T-cell (primary cell): ENCODE results near the gene BARHL1. TPM values are rescaled to one million over a fixed set of nuclear protein-coding genes. Genes with fewer than 3 reads are reported as not detected.

Experiments
- ATAC-seq, 4 experiments: fragments of 200-7000 bp in 3 of 4; fragments of 150-1000 bp in 1 of 4; cut with Tn5 transposase; replicated peaks in 1 of 4; 1 replicate in 3 of 4; 2 replicates in 1 of 4; pipeline ENCODE4 v1.10.0; 2021; ENCODE audit warnings: moderate library complexity in 3 of 4, mild to moderate bottlenecking in 2 of 4, moderate number of reproducible peaks in 1 of 4
- CTCF ChIA-PET, 2 donors: fragments of 300-600 bp; sonication (Branson Sonifier 250); formaldehyde crosslinking; loops; one replicate each; lab custom pipeline; 2022; ENCODE audit warnings: antibody characterized with exemption in 2 of 2; lab: Charles Lee
- POLR2A ChIA-PET, 2 donors: fragments of 300-600 bp; sonication (Branson Sonifier 250); formaldehyde crosslinking; loops; one replicate each; lab custom pipeline; 2022; ENCODE audit warnings: antibody characterized with exemption in 2 of 2; lab: Charles Lee
- DNase-seq, 35 experiments: peaks; one replicate each; pipeline versions ENCODE4 v3.0.0 to v3.0.0-alpha.2; 2013 to 2023
- H3K27ac ChIP-seq: one replicate; pipeline ENCODE4 v1.5.1; 2013; ENCODE audit warnings: low read length
- H3K27me3 ChIP-seq, 2 experiments: replicated peaks in 1 of 2; 1 replicate in 1 of 2; 2 replicates in 1 of 2; pipeline versions ENCODE4 v1.6.1 to v1.7.0; 2013; ENCODE audit warnings: low read length in 1 of 2, mixed read lengths in 1 of 2; ENCODE audit not compliant: control insufficient read depth in 2 of 2, insufficient read depth in 2 of 2; ENCODE audit errors: extremely low read depth in 1 of 2
- H3K36me3 ChIP-seq, 2 donors: 1 replicate in 1 of 2; 2 replicates in 1 of 2; pipeline versions ENCODE4 v1.6.1 to v1.7.0; 2013; ENCODE audit warnings: low read length in 1 of 2; ENCODE audit not compliant: control insufficient read depth in 2 of 2, insufficient read depth in 1 of 2; ENCODE audit errors: extremely low read depth in 1 of 2
- H3K4me1 ChIP-seq, 2 experiments: 1 replicate in 1 of 2; 2 replicates in 1 of 2; pipeline versions ENCODE4 v1.6.1 to v1.7.0; 2013; ENCODE audit warnings: low read length in 2 of 2, mixed read lengths in 1 of 2; ENCODE audit not compliant: insufficient read depth in 2 of 2, control insufficient read depth in 1 of 2; ENCODE audit errors: extremely low read depth in 1 of 2
- H3K4me3 ChIP-seq, 2 donors: 1 replicate in 1 of 2; 2 replicates in 1 of 2; pipeline versions ENCODE4 v1.5.1 to v1.7.0; 2013; ENCODE audit warnings: mild to moderate bottlenecking in 2 of 2, low read length in 1 of 2, moderate library complexity in 1 of 2; ENCODE audit not compliant: control insufficient read depth in 1 of 2; ENCODE audit errors: extremely low read depth in 1 of 2
- H3K9me3 ChIP-seq: 2 replicates; pipeline ENCODE4 v1.7.0; 2013
- H3K27ac Mint-ChIP-seq, 2 donors: one replicate each; pipeline ENCODE4 v1.8.0; 2020 to 2021; ENCODE audit warnings: mild to moderate bottlenecking in 2 of 2, mixed read lengths in 2 of 2
- H3K27me3 Mint-ChIP-seq, 2 donors: one replicate each; pipeline ENCODE4 v1.8.0; 2021 to 2022; ENCODE audit warnings: mixed read lengths in 2 of 2
- H3K36me3 Mint-ChIP-seq: one replicate; pipeline ENCODE4 v1.8.0; 2021; ENCODE audit warnings: mixed read lengths
- H3K4me1 Mint-ChIP-seq, 3 donors: one replicate each; pipeline ENCODE4 v1.8.0; 2020 to 2022; ENCODE audit warnings: mixed read lengths in 3 of 3, mild to moderate bottlenecking in 1 of 3
- H3K4me3 Mint-ChIP-seq, 3 donors: one replicate each; pipeline ENCODE4 v1.8.0; 2020 to 2022; ENCODE audit warnings: mild to moderate bottlenecking in 3 of 3, mixed read lengths in 3 of 3, moderate library complexity in 3 of 3
- H3K9me3 Mint-ChIP-seq, 3 donors: one replicate each; pipeline ENCODE4 v1.8.0; 2020 to 2022; ENCODE audit warnings: mixed read lengths in 3 of 3
- WGBS: methylation state at CpG from one replicate; pipeline ENCODE4 v1.1.5; 2013; ENCODE audit warnings: missing lambda C conversion rate; ENCODE audit not compliant: insufficient coverage; 5-methylcytosine and 5-hydroxymethylcytosine counted together
- total RNA-seq, 35 experiments: library from RNA in 6 of 35; stranded (reverse) in 6 of 35; fragments of 120-200 nt in 1 of 35; gene quantifications; one replicate each; pipeline versions ENCODE4 v1.2.1 to v1.2.4 and lab custom pipeline; 2013 to 2026

BARHL1 gene
- total RNA-seq, 5 donors from 2014 or later (not counting 1 experiment from before 2014, with no cell fraction given), result not detected

GRCh38 chr9:132554755-132555154, 27.7 kb upstream of the BARHL1 start:
- Mint-ChIP-seq H3K36me3 (peaks cover 8% of the 10 kb centered on the region), H3K27me3 (peaks cover 19 to 20% of the 10 kb centered on the region in 2 donors), H3K27ac (no peak overlapping the region), H3K4me3 (no peak overlapping the region), H3K9me3 (peaks cover 0 to 6% (median 5%) of the 10 kb centered on the region in 3 donors), H3K4me1 (no peaks in the 10 kb centered on the region)
- Histone ChIP-seq H3K27ac (no peak overlapping the region), H3K4me3 (no peak overlapping the region), H3K36me3 (no peaks in the 10 kb centered on the region), H3K27me3 (peaks cover 0 to 25% of the 10 kb centered on the region in 2 experiments), H3K9me3 (no peaks in the 10 kb centered on the region), H3K4me1 (no peaks in the 10 kb centered on the region)
- CTCF ChIA-PET, result no interaction called here
- ATAC-seq, result no peak
- POLR2A ChIA-PET, result no interaction called here
- 90% methylated on average over 2 of the region's 2 CpGs for WGBS
- no peak for DNase-seq

GRCh38 chr9:132555528-132555927, 26.9 kb upstream of the BARHL1 start:
- peaks cover 22 to 23% of the 10 kb centered on the region in 2 donors for H3K27me3 Mint-ChIP-seq
- peaks cover 0 to 6% (median 5%) of the 10 kb centered on the region in 3 donors for H3K9me3 Mint-ChIP-seq
- no peak overlapping the region for H3K4me3 ChIP-seq
- H3K36me3 ChIP-seq, result no peaks in the 10 kb centered on the region
- H3K27me3 ChIP-seq, result peaks cover 0 to 28% of the 10 kb centered on the region in 2 experiments
- H3K27ac Mint-ChIP-seq, result no peak overlapping the region
- no peaks in the 10 kb centered on the region for H3K4me1 Mint-ChIP-seq
- H3K4me3 Mint-ChIP-seq, result no peak overlapping the region
- 58% methylated on average over 3 of the region's 8 CpGs for WGBS
- ChIA-PET CTCF (interaction anchor here in 1 of 2 donors (0.6 kb wide), 1 partner anchor 121 kb away, joined by 4 read pairs; no protein-coding TSS in a partner anchor), POLR2A (no interaction called here)
- H3K36me3 Mint-ChIP-seq, result peaks cover 8% of the 10 kb centered on the region
- H3K27ac ChIP-seq, result no peak overlapping the region
- H3K9me3 ChIP-seq, result no peaks in the 10 kb centered on the region
- no peaks in the 10 kb centered on the region for H3K4me1 ChIP-seq
- DNase-seq, result no peak
- ATAC-seq, result no peak

GRCh38 chr9:132556235-132556634, 26.2 kb upstream of the BARHL1 start:
- no peak overlapping the region for H3K4me3 Mint-ChIP-seq
- peaks cover 8% of the 10 kb centered on the region for H3K36me3 Mint-ChIP-seq
- Histone ChIP-seq H3K4me1 (no peaks in the 10 kb centered on the region), H3K9me3 (no peaks in the 10 kb centered on the region), H3K4me3 (no peak overlapping the region), H3K27me3 (peaks cover 0 to 31% of the 10 kb centered on the region in 2 experiments), H3K27ac (no peak overlapping the region), H3K36me3 (no peaks in the 10 kb centered on the region)
- ChIA-PET CTCF (no interaction called here), POLR2A (no interaction called here)
- H3K9me3 Mint-ChIP-seq, result peaks cover 0 to 6% (median 5%) of the 10 kb centered on the region in 3 donors
- 90% methylated on average over 1 of the region's 6 CpGs for WGBS
- no peak overlapping the region for H3K27ac Mint-ChIP-seq
- DNase-seq (no peak), ATAC-seq (no peak)
- H3K4me1 Mint-ChIP-seq, result no peaks in the 10 kb centered on the region
- H3K27me3 Mint-ChIP-seq, result peaks cover 23 to 25% of the 10 kb centered on the region in 2 donors

- H3K27me3 ChIP-seq, result peaks cover 0 to 34% of the 10 kb centered on the region in 2 experiments
- ATAC-seq (no peak), DNase-seq (no peak)
- H3K27ac ChIP-seq, result no peak overlapping the region
- Mint-ChIP-seq H3K27ac (no peak overlapping the region), H3K36me3 (peaks cover 8% of the 10 kb centered on the region), H3K4me1 (no peaks in the 10 kb centered on the region), H3K9me3 (peaks cover 0 to 6% (median 5%) of the 10 kb centered on the region in 3 donors), H3K27me3 (peaks cover 23 to 25% of the 10 kb centered on the region in 2 donors), H3K4me3 (no peak overlapping the region)
- no peaks in the 10 kb centered on the region for H3K4me1 ChIP-seq
- H3K9me3 ChIP-seq, result no peaks in the 10 kb centered on the region
- H3K4me3 ChIP-seq, result no peak overlapping the region
- ChIA-PET POLR2A (no interaction called here), CTCF (no interaction called here)
- H3K36me3 ChIP-seq, result no peaks in the 10 kb centered on the region
- 74% methylated on average over 16 of the region's 26 CpGs for WGBS
Observed at GRCh38 chr9:132556714-132557113, 25.7 kb upstream of the BARHL1 start.

- peaks cover 23 to 29% of the 10 kb centered on the region in 2 donors for H3K27me3 Mint-ChIP-seq
- POLR2A ChIA-PET, result no interaction called here
- WGBS, result 92% methylated on average over 15 of the region's 15 CpGs
Observed at GRCh38 chr9:132557159-132557558, 25.2 kb upstream of the BARHL1 start.

GRCh38 chr9:132559711-132560110, 22.7 kb upstream of the BARHL1 start:
- no CpG with 5 or more reads among the region's 2 CpGs for WGBS
- POLR2A ChIA-PET, result interaction anchor here in 1 of 2 donors (0.7 kb wide), 1 partner anchor 13 kb away, joined by 3 read pairs; no protein-coding TSS in a partner anchor
- Histone ChIP-seq H3K4me3 (no peak overlapping the region), H3K27me3 (peaks cover 2 to 37% of the 10 kb centered on the region in 2 experiments), H3K9me3 (no peaks in the 10 kb centered on the region), H3K27ac (no peak overlapping the region), H3K36me3 (no peaks in the 10 kb centered on the region), H3K4me1 (no peaks in the 10 kb centered on the region)
- Mint-ChIP-seq H3K27ac (no peak overlapping the region), H3K4me3 (no peak overlapping the region), H3K27me3 (peaks cover 27 to 42% of the 10 kb centered on the region in 2 donors), H3K36me3 (peaks cover 8% of the 10 kb centered on the region), H3K4me1 (no peaks in the 10 kb centered on the region), H3K9me3 (peaks cover 0 to 6% (median 5%) of the 10 kb centered on the region in 3 donors)
- no peak for ATAC-seq
- CTCF ChIA-PET, result interaction anchor here in 1 of 2 donors (0.7 kb wide), 1 partner anchor 16 kb away, joined by 3 read pairs; no protein-coding TSS in a partner anchor
- DNase-seq, result no peak

More at GRCh38 chr9:132557159-132557558, 25.2 kb upstream of the BARHL1 start:
- DNase-seq (no peak), ATAC-seq (no peak)
- H3K4me1 ChIP-seq, result no peaks in the 10 kb centered on the region
- no peaks in the 10 kb centered on the region for H3K36me3 ChIP-seq
- H3K9me3 ChIP-seq, result no peaks in the 10 kb centered on the region
- H3K27me3 ChIP-seq, result peaks cover 1 to 34% of the 10 kb centered on the region in 2 experiments
- H3K4me3 Mint-ChIP-seq, result no peak overlapping the region
- no peak overlapping the region for H3K27ac Mint-ChIP-seq
- H3K9me3 Mint-ChIP-seq, result peaks cover 0 to 6% (median 5%) of the 10 kb centered on the region in 3 donors
- H3K36me3 Mint-ChIP-seq, result peaks cover 8% of the 10 kb centered on the region
- no peaks in the 10 kb centered on the region for H3K4me1 Mint-ChIP-seq
- no peak overlapping the region for H3K4me3 ChIP-seq
- no peak overlapping the region for H3K27ac ChIP-seq
- CTCF ChIA-PET, result interaction anchor here in 1 of 2 donors (0.5 kb wide), 1 partner anchor 23 kb away, joined by 4 read pairs; no protein-coding TSS in a partner anchor
